Common myeloid progenitor, CD34-positive (primary cell): Measurements from ENCODE around the gene SSR2.

Source experiments
- CTCF ChIA-PET: fragments of 350-600 bp; sonication (Branson Sonifier 250); formaldehyde crosslinking; loops from one replicate; lab custom pipeline; 2021; ENCODE audit warnings: antibody characterized with exemption; lab: Charles Lee
- POLR2A ChIA-PET: fragments of 350-600 bp; sonication (Branson Sonifier 250); formaldehyde crosslinking; loops from one replicate; lab custom pipeline; 2021; ENCODE audit warnings: antibody characterized with exemption; lab: Charles Lee
- DNase-seq, 3 donors: peaks; one replicate each; pipeline versions ENCODE4 v3.0.0 to v3.0.0-alpha.2; 2013
- H3K27ac ChIP-seq, 2 experiments: 1 replicate in 1 of 2; 2 replicates in 1 of 2; pipeline ENCODE4 v1.7.0; 2013; ENCODE audit warnings: inconsistent platforms in 2 of 2, low read length in 2 of 2, mild to moderate bottlenecking in 2 of 2, low read depth in 1 of 2, moderate library complexity in 1 of 2; ENCODE audit not compliant: severe bottlenecking in 2 of 2, insufficient read depth in 1 of 2, poor library complexity in 1 of 2
- H3K27me3 ChIP-seq, 5 experiments: replicated peaks in 2 of 5; 1 replicate in 3 of 5; 2 replicates in 2 of 5; pipeline versions ENCODE4 v1.6.1 to v1.7.0; 2013; ENCODE audit warnings: low read length in 4 of 5, mild to moderate bottlenecking in 2 of 5, moderate library complexity in 2 of 5, inconsistent platforms in 1 of 5; ENCODE audit not compliant: insufficient read depth in 5 of 5, control insufficient read depth in 4 of 5
- H3K36me3 ChIP-seq, 4 experiments: 1 replicate in 2 of 4; 2 replicates in 2 of 4; pipeline versions ENCODE4 v1.6.1 to v1.7.0; 2013; ENCODE audit warnings: low read length in 3 of 4, control low read depth in 1 of 4, mild to moderate bottlenecking in 1 of 4; ENCODE audit not compliant: control insufficient read depth in 4 of 4, insufficient read depth in 4 of 4
- H3K4me1 ChIP-seq, 4 experiments: 1 replicate in 3 of 4; 2 replicates in 1 of 4; pipeline versions ENCODE4 v1.6.1 to v1.7.1; 2013; ENCODE audit warnings: low read length in 3 of 4, mild to moderate bottlenecking in 3 of 4, control low read depth in 1 of 4, inconsistent platforms in 1 of 4, moderate library complexity in 1 of 4; ENCODE audit not compliant: control insufficient read depth in 4 of 4, insufficient read depth in 4 of 4; ENCODE audit errors: control extremely low read depth in 1 of 4
- H3K4me3 ChIP-seq, 7 experiments: 1 replicate in 4 of 7; 2 replicates in 3 of 7; pipeline versions ENCODE4 v1.5.1 to v1.7.0; 2013; ENCODE audit warnings: mild to moderate bottlenecking in 7 of 7, low read length in 6 of 7, moderate library complexity in 6 of 7, inconsistent platforms in 2 of 7, low read depth in 2 of 7, control low read depth in 1 of 7; ENCODE audit not compliant: insufficient read depth in 4 of 7, control insufficient read depth in 1 of 7; ENCODE audit errors: extremely low read depth in 1 of 7
- H3K9me3 ChIP-seq, 5 experiments: 1 replicate in 4 of 5; 2 replicates in 1 of 5; pipeline versions ENCODE4 v1.6.1 to v1.7.1; 2013; ENCODE audit warnings: low read length in 4 of 5, mild to moderate bottlenecking in 2 of 5, inconsistent platforms in 1 of 5, low read depth in 1 of 5, moderate library complexity in 1 of 5; ENCODE audit not compliant: control insufficient read depth in 4 of 5, insufficient read depth in 2 of 5; ENCODE audit errors: control extremely low read depth in 1 of 5
- WGBS: methylation state at CpG from one replicate; pipeline ENCODE4 v1.1.5; 2013; ENCODE audit not compliant: insufficient coverage; 5-methylcytosine and 5-hydroxymethylcytosine counted together

Gene SSR2

DNA sequence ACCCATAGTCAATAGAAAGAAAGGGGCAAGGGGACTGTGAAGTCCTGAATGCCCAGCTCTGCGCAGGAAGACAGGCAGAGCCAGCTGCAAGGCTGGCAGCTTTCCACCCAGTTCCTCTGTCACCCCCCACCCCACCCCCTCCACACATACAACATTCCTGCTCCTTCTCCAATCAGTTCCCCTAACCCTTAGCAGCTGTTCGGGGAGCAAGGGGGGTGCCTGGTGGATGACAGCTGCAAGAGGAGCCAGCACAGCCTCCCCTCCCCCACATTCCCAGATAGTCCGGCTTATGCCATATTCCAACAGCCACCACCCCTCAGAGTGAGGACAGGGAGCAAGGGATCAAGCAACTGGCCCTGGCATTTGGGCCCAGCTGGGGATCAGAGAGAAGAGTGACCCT, 52.1 kb downstream of the SSR2 start:
- ChIA-PET POLR2A (interaction anchor here (0.6 to 6.2 kb wide), 2 partner anchors 9 to 33 kb away, joined by 3 to 60 read pairs; partner anchors contain the start of gene ARHGEF2), CTCF (interaction anchor here (0.5 to 11.9 kb wide), 8 partner anchors 11 to 224 kb away, joined by 3 to 208 read pairs (median 14); partner anchors contain the start of gene ARHGEF2)
- WGBS = 40% methylated on average over 1 of the region's 3 CpGs
- no peaks in the 10 kb centered on the region for H3K27me3 ChIP-seq
- peak overlapping the region; percentile 61 to 95 for H3K27ac ChIP-seq
- peaks cover 27 to 83% (median 77%) of the 10 kb centered on the region in 4 experiments for H3K4me1 ChIP-seq
- H3K4me3 ChIP-seq = peak overlapping the region in 4 of 7 experiments; percentile 2 to 59 (median 22)
- no peak for DNase-seq
- H3K9me3 ChIP-seq = no peaks in the 10 kb centered on the region
- peaks cover 26 to 76% (median 52%) of the 10 kb centered on the region in 4 experiments for H3K36me3 ChIP-seq

DNA sequence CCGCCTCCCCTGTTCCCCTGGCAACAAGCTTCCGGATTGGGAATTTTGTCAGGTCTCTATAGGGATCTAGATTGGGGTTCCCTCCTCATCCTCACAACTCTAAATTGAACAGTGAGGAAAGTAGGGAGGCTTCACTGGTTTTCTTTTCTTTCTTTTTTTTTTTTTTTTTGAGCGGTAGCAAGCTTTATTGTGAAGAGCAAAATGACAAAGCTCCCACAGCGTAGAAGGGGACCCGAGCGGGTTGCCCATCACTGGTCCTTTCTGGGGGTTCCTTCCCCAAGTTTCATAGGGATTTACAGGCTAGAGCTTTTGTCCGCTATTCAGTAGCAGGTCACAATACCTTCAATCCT, 52.7 kb downstream of the SSR2 start:
- ChIA-PET POLR2A (interaction anchor here (1.0 to 6.2 kb wide), 3 partner anchors 9 to 30 kb away, joined by 3 to 60 read pairs (median 3); partner anchors contain the start of gene ARHGEF2), CTCF (interaction anchor here (0.7 to 11.9 kb wide), 10 partner anchors 11 to 624 kb away, joined by 3 to 208 read pairs (median 10); partner anchors contain the start of genes ARHGEF2 and KHDC4)
- Histone ChIP-seq H3K4me3 (peak overlapping the region in 5 of 7 experiments; percentile 36 to 59 (median 46)), H3K36me3 (peaks cover 26 to 74% (median 56%) of the 10 kb centered on the region in 4 experiments), H3K27me3 (no peaks in the 10 kb centered on the region), H3K4me1 (peaks cover 23 to 79% (median 71%) of the 10 kb centered on the region in 4 experiments), H3K27ac (peak overlapping the region; percentile 61 to 95), H3K9me3 (no peaks in the 10 kb centered on the region)
- no peak for DNase-seq
- 61% methylated on average over 3 of the region's 7 CpGs for WGBS

GRCh38 chr1:155967341-155968050, 53.3 kb downstream of the SSR2 start:
- ChIA-PET CTCF (interaction anchor here (0.7 to 11.9 kb wide), 13 partner anchors 10 to 624 kb away, joined by 3 to 208 read pairs (median 7); partner anchors contain the start of genes ARHGEF2 and KHDC4), POLR2A (interaction anchor here (1.0 to 6.2 kb wide), 3 partner anchors 10 to 29 kb away, joined by 3 to 60 read pairs (median 3); partner anchors contain the start of gene ARHGEF2)
- peak overlapping the region; percentile 43 to 95 for H3K27ac ChIP-seq
- peak overlapping the region in 5 of 7 experiments; percentile 36 to 59 (median 46) for H3K4me3 ChIP-seq
- H3K36me3 ChIP-seq = peaks cover 27 to 74% (median 61%) of the 10 kb centered on the region in 4 experiments
- WGBS = no CpG with 5 or more reads among the region's 13 CpGs
- H3K27me3 ChIP-seq = no peaks in the 10 kb centered on the region
- H3K4me1 ChIP-seq = peaks cover 17 to 79% (median 69%) of the 10 kb centered on the region in 4 experiments
- no peaks in the 10 kb centered on the region for H3K9me3 ChIP-seq
- DNase-seq = no peak

DNA sequence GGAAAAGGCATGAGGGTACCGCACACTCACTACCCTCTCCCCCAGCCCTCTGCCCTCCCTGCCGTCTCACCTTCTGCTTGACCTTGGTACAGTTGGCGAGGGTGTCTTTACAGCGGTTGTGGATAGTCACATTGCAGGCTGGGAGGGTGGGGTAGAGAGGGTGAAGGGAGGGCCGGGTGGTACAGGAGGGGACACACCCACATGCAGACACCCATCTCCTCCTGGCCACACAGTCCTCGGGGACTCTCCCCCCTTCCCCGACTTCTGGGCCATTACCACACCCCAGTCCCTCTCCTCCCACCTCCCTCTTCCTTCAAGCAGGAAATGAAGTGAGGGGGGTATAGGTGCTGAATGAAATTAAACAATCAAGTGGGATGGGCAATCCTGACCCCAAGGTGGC, 54.0 kb downstream of the SSR2 start:
- no peak for DNase-seq
- Histone ChIP-seq H3K27ac (peak overlapping the region; percentile 43 to 95), H3K4me3 (no peak overlapping the region), H3K36me3 (peaks cover 32 to 75% (median 66%) of the 10 kb centered on the region in 4 experiments), H3K9me3 (no peaks in the 10 kb centered on the region), H3K4me1 (peaks cover 15 to 76% (median 61%) of the 10 kb centered on the region in 4 experiments), H3K27me3 (no peaks in the 10 kb centered on the region)
- CTCF ChIA-PET = interaction anchor here (1.1 to 11.9 kb wide), 13 partner anchors 9 to 42 kb away, joined by 3 to 208 read pairs (median 7); partner anchors contain the start of genes ARHGEF2 and KHDC4
- no CpG with 5 or more reads among the region's 7 CpGs for WGBS
- POLR2A ChIA-PET = interaction anchor here (6.2 kb wide), 1 partner anchor 10 kb away, joined by 60 read pairs; the partner anchor contains the start of gene ARHGEF2

DNA sequence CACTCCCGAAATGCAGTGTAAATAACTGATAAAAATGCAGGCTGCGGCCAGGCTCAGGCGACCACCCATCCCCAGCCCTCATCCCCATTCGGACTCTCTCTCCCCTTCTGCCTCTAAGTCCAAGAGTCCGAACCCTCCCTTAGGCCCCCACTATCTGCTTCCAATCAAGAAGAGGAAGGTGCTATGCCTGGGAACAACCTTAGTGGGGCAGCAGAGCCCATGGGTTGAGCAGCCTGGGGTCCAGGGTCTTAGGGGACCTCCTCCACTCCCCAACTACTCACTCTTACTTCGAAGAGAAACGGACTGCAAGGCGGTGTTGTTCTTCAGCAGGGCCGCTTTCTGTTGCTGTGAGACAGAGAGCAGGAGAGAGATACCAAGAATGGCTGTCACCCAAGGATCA, 54.6 kb downstream of the SSR2 start:
- H3K4me3 ChIP-seq = no peak overlapping the region
- peaks cover 15 to 70% (median 55%) of the 10 kb centered on the region in 4 experiments for H3K4me1 ChIP-seq
- H3K27ac ChIP-seq = peak overlapping the region in 1 of 2 experiments; percentile 95
- POLR2A ChIA-PET = interaction anchor here (6.2 kb wide), 1 partner anchor 11 kb away, joined by 60 read pairs; the partner anchor contains the start of gene ARHGEF2
- no peaks in the 10 kb centered on the region for H3K9me3 ChIP-seq
- peak in 2 of 3 donors; percentile 52 to 53 for DNase-seq
- H3K27me3 ChIP-seq = no peaks in the 10 kb centered on the region
- CTCF ChIA-PET = interaction anchor here (1.4 to 11.9 kb wide), 8 partner anchors 13 to 100 kb away, joined by 4 to 208 read pairs (median 10); partner anchors contain the start of genes ARHGEF2 and KHDC4
- peaks cover 34 to 80% (median 71%) of the 10 kb centered on the region in 4 experiments for H3K36me3 ChIP-seq
- 90% methylated on average over 5 of the region's 9 CpGs for WGBS

DNA sequence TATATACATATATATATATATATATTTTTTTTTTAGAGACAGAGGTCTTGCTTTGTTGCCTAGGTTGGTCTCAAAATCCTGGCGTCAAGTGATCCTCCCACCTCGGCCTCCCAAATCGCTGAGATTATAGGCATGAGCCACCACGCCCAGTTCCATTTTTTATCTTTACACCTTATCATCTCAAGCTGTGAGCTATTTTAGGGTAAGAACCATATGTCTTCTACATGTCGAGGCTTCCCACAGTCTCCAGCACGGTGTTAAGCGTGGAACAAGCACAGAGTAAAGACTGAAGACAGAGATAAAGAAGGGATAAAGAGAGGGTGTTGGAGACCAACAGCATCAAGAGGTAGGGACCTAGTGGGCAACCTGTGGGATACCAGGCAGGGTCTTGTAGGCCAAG, 56.6 kb downstream of the SSR2 start:
- POLR2A ChIA-PET = no interaction called here
- peak overlapping the region in 1 of 2 experiments; percentile 3 for H3K27ac ChIP-seq
- peaks cover 6 to 51% (median 36%) of the 10 kb centered on the region in 4 experiments for H3K4me1 ChIP-seq
- no peaks in the 10 kb centered on the region for H3K27me3 ChIP-seq
- CTCF ChIA-PET = interaction anchor here (1.0 to 11.9 kb wide), 6 partner anchors 12 to 41 kb away, joined by 3 to 208 read pairs (median 12); partner anchors contain the start of gene ARHGEF2
- no peaks in the 10 kb centered on the region for H3K9me3 ChIP-seq
- H3K36me3 ChIP-seq = peaks cover 46 to 88% (median 76%) of the 10 kb centered on the region in 4 experiments
- H3K4me3 ChIP-seq = no peak overlapping the region
- 84% methylated on average over 3 of the region's 7 CpGs for whole genome bisulfite sequencing
- DNase-seq = no peak
